DND-41 (cell line): Measurements from ENCODE around the gene NOTCH2.

Experiments used
- EZH2 ChIP-seq: IDR thresholded peaks from 3 replicates; pipeline ENCODE4 v1.6.1; 2012; ENCODE audit warnings: borderline replicate concordance, low read depth, mild to moderate bottlenecking, moderate library complexity, low read length, inconsistent platforms; ENCODE audit not compliant: severe bottlenecking
- TF ChIP-seq, protein P1 (sequence below): IDR thresholded peaks from 2 replicates; pipeline ENCODE4 v1.5.1; 2012; ENCODE audit warnings: borderline replicate concordance, low read length, moderate library complexity, mild to moderate bottlenecking; ENCODE audit not compliant: poor library complexity, severe bottlenecking; ENCODE audit errors: extremely low read depth

GRCh38 chr1:119966681-119967080, 102.8 kb downstream of the NOTCH2 start:
- TF ChIP-seq, protein P1, sequence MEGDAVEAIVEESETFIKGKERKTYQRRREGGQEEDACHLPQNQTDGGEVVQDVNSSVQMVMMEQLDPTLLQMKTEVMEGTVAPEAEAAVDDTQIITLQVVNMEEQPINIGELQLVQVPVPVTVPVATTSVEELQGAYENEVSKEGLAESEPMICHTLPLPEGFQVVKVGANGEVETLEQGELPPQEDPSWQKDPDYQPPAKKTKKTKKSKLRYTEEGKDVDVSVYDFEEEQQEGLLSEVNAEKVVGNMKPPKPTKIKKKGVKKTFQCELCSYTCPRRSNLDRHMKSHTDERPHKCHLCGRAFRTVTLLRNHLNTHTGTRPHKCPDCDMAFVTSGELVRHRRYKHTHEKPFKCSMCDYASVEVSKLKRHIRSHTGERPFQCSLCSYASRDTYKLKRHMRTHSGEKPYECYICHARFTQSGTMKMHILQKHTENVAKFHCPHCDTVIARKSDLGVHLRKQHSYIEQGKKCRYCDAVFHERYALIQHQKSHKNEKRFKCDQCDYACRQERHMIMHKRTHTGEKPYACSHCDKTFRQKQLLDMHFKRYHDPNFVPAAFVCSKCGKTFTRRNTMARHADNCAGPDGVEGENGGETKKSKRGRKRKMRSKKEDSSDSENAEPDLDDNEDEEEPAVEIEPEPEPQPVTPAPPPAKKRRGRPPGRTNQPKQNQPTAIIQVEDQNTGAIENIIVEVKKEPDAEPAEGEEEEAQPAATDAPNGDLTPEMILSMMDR: no peak
- no peak for TF ChIP-seq EZH2
